Hepatocyte (in vitro differentiated cells): ENCODE measurements around the gene CTSC. TPM values are rescaled to one million over a fixed set of nuclear protein-coding genes. Genes with fewer than 3 reads are reported as not detected.
"Not testable (repeated sequence)": the region's sequence is repeated elsewhere in the genome, so short reads cannot be mapped to it uniquely, and the experiment has no call there.

Experiments used
- DNase-seq: peaks from one replicate; pipeline ENCODE4 v3.0.0-alpha.2; 2016; ENCODE audit warnings: low spot score
- H2AFZ ChIP-seq: fragments of 200-600 bp; sonication (generic); 2 replicates; pipeline ENCODE4 v1.6.0; 2016; ENCODE audit warnings: antibody characterized with exemption, mild to moderate bottlenecking
- H3K27ac ChIP-seq: fragments of 200-600 bp; sonication (generic); 2 replicates; pipeline ENCODE4 v1.5.1; 2016; ENCODE audit warnings: mild to moderate bottlenecking
- H3K27me3 ChIP-seq: fragments of 200-600 bp; sonication (generic); 2 replicates; pipeline ENCODE4 v1.6.1; 2016
- H3K36me3 ChIP-seq: fragments of 200-600 bp; sonication (generic); replicated peaks from 2 replicates; pipeline ENCODE4 v1.5.1; 2016; ENCODE audit warnings: low read depth; ENCODE audit not compliant: insufficient read depth
- H3K4me1 ChIP-seq: fragments of 200-600 bp; sonication (generic); 2 replicates; pipeline ENCODE4 v1.5.1; 2016; ENCODE audit warnings: mild to moderate bottlenecking, moderate library complexity; ENCODE audit not compliant: insufficient read depth
- H3K4me2 ChIP-seq: fragments of 200-600 bp; sonication (generic); 2 replicates; pipeline ENCODE4 v1.6.0; 2016
- H3K4me3 ChIP-seq: fragments of 200-600 bp; sonication (generic); 2 replicates; pipeline ENCODE4 v1.5.1; 2016; ENCODE audit warnings: mild to moderate bottlenecking
- H3K79me2 ChIP-seq: fragments of 200-600 bp; sonication (generic); 2 replicates; pipeline ENCODE4 v1.6.0; 2017; ENCODE audit warnings: mild to moderate bottlenecking
- H3K9me2 ChIP-seq: fragments of 200-600 bp; sonication (generic); replicated peaks from 2 replicates; pipeline ENCODE4 v1.6.0; 2017; ENCODE audit warnings: mild to moderate bottlenecking; ENCODE audit not compliant: insufficient read depth
- H3K9me3 ChIP-seq: fragments of 200-600 bp; sonication (generic); 2 replicates; pipeline ENCODE4 v1.5.1; 2016; ENCODE audit warnings: low read depth, mild to moderate bottlenecking
- H4K20me1 ChIP-seq: fragments of 200-600 bp; sonication (generic); 2 replicates; pipeline ENCODE4 v1.6.0; 2016; ENCODE audit warnings: mild to moderate bottlenecking; ENCODE audit not compliant: insufficient read depth, poor library complexity, severe bottlenecking
- EZH2 ChIP-seq: fragments of 200-600 bp; sonication (generic); IDR thresholded peaks from 2 replicates; pipeline ENCODE4 v1.6.1; 2016; ENCODE audit warnings: antibody characterized with exemption, mild to moderate bottlenecking, borderline replicate concordance
- EZH2phosphoT487 ChIP-seq: fragments of 200-600 bp; sonication (generic); IDR thresholded peaks from one replicate; pipeline ENCODE4 v1.6.1; 2018; ENCODE audit warnings: antibody characterized with exemption, mild to moderate bottlenecking, low read depth, moderate library complexity; ENCODE audit not compliant: unreplicated experiment, severe bottlenecking
- WGBS: methylation state at CpG from one replicate; pipeline ENCODE4 v1.1.6; 2016; ENCODE audit warnings: low lambda C conversion rate; ENCODE audit errors: missing lambda C conversion rate; 5-methylcytosine and 5-hydroxymethylcytosine counted together
- polyA plus RNA-seq: library from polyadenylated mRNA; unstranded; fragments of >200 nt; fragmentation: Nextera tagmentation; extraction: Ambion mirVana; gene quantifications from 2 replicates; pipeline ENCODE4 v1.2.1, GENCODE V29; 2016
- total RNA-seq: library from RNA; depleted of rRNA; stranded (reverse); fragments of >200 nt; gene quantifications from 2 replicates; pipeline ENCODE4 v1.2.3, GENCODE V29; 2014
- TF ChIP-seq, protein P1 (sequence below): fragments of 200-600 bp; sonication (generic); IDR thresholded peaks from 2 replicates; pipeline ENCODE4 v1.5.1; 2016; ENCODE audit warnings: antibody characterized with exemption, mild to moderate bottlenecking; ENCODE audit not compliant: poor library complexity

The CTSC gene
- total and polyA plus RNA-seq, 2 experiments from 2014 or later: 178 to 187 TPM

- Histone ChIP-seq H2AFZ (no peak overlapping the region), H3K79me2 (no peaks in the 10 kb centered on the region), H3K9me2 (no peaks in the 10 kb centered on the region), H3K4me2 (no peak overlapping the region), H3K9me3 (no peaks in the 10 kb centered on the region), H3K27me3 (no peaks in the 10 kb centered on the region), H3K36me3 (no peaks in the 10 kb centered on the region), H3K4me3 (no peak overlapping the region), H3K4me1 (no peaks in the 10 kb centered on the region), H4K20me1 (no peaks in the 10 kb centered on the region), H3K27ac (no peak overlapping the region)
- DNase-seq: no peak
- TF ChIP-seq EZH2phosphoT487 (no peak), EZH2 (no peak)
- TF ChIP-seq, protein P1, sequence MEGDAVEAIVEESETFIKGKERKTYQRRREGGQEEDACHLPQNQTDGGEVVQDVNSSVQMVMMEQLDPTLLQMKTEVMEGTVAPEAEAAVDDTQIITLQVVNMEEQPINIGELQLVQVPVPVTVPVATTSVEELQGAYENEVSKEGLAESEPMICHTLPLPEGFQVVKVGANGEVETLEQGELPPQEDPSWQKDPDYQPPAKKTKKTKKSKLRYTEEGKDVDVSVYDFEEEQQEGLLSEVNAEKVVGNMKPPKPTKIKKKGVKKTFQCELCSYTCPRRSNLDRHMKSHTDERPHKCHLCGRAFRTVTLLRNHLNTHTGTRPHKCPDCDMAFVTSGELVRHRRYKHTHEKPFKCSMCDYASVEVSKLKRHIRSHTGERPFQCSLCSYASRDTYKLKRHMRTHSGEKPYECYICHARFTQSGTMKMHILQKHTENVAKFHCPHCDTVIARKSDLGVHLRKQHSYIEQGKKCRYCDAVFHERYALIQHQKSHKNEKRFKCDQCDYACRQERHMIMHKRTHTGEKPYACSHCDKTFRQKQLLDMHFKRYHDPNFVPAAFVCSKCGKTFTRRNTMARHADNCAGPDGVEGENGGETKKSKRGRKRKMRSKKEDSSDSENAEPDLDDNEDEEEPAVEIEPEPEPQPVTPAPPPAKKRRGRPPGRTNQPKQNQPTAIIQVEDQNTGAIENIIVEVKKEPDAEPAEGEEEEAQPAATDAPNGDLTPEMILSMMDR: no peak
- 95% methylated on average over 3 of the region's 3 CpGs for WGBS
Measured at GRCh38 chr11:88246696-88247095, 90.8 kb downstream of the CTSC start.

DNA sequence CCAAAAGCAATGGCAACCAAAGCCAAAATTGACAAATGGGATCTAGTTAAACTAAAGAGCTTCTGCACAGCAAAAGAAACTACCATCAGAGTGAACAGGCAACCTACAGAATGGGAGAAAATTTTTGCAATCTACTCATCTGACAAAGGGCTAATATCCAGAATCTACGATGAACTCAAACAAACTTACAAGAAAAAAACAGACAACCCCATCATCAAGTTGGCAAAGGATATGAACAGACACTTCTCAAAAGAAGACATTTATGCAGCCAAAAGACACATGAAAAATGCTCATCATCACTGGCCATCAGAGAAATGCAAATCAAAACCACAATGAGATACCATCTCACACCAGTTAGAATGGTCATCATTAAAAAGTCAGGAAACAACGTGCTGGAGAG is 92.0 kb downstream of the CTSC start:
- not testable (repeated sequence) for H3K9me2 ChIP-seq, H3K79me2 ChIP-seq, H3K27ac ChIP-seq, H3K4me1 ChIP-seq, H3K36me3 ChIP-seq, H4K20me1 ChIP-seq, H2AFZ ChIP-seq, DNase-seq, H3K4me3 ChIP-seq, H3K27me3 ChIP-seq, H3K4me2 ChIP-seq, H3K9me3 ChIP-seq
- WGBS: 97% methylated on average over 2 of the region's 2 CpGs

Other genes with a start within 250 kb of the CTSC start
- 13.8 and 14.6 TPM in 2 replicates for gene RAB38, start 162.3 kb downstream of the CTSC start, total RNA-seq
- 8.5 and 14.8 TPM in 2 replicates for gene RAB38, start 162.3 kb downstream of the CTSC start, polyA plus RNA-seq